ENCODE results near the gene CASP10. TPM values are rescaled to one million over a fixed set of nuclear protein-coding genes. Genes with fewer than 3 reads are reported as not detected.

The CASP10 gene
- total RNA-seq, 1 experiment from 2014 or later, result 2.8 TPM

DNA sequence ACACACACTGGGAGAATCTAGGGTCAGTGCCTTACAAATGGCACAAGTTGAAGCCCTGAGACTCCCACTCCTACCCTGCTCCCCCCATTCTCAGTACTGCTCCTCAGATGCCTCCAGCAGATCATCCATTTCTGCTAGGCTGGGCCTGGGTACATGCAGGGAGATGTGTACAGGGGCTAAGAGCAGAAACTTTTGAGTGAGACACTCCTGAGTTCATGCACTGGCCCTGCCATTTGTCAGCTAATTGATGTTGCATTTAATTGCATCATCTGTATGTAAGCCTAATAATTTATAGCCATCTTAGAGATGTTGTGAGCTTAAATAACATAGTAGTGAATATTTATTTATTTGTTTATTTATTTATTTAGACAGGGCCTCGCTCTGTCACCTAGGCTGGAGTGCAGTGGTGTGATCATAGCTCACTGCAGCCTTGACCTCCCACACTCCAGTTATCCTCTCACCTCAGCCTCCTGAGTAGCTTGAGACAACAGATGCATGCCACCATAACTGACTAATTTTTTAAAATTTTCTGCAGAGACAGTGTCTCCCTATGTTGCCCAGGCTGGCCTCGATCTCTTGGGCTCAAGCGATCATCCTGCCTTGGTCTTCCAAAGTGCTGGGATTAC lies 72.6 kb downstream of the CASP10 start (continued):
- TF ChIP-seq, protein P1, sequence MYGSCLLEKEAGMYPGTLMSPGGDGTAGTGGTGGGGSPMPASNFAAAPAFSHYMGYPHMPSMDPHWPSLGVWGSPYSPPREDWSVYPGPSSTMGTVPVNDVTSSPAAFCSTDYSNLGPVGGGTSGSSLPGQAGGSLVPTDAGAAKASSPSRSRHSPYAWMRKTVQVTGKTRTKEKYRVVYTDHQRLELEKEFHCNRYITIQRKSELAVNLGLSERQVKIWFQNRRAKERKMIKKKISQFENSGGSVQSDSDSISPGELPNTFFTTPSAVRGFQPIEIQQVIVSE (CRISPR knock-in tag; IDR thresholded peaks at IDR 0.05; ENCODE audit: borderline replicate concordance), result no peak
- no peak for TF ChIP-seq CBFB (CRISPR knock-in tag; IDR thresholded peaks at IDR 0.05; ENCODE audit: low read depth)
- no peak for TF ChIP-seq ZNF423 (CRISPR knock-in tag; IDR thresholded peaks at IDR 0.05)
- TF ChIP-seq ETV6 (CRISPR knock-in tag; IDR thresholded peaks at IDR 0.05), result no peak
- TF ChIP-seq ZBTB21 (CRISPR knock-in tag; IDR thresholded peaks at IDR 0.05; ENCODE audit: borderline replicate concordance), result no peak
- TF ChIP-seq, protein P2, sequence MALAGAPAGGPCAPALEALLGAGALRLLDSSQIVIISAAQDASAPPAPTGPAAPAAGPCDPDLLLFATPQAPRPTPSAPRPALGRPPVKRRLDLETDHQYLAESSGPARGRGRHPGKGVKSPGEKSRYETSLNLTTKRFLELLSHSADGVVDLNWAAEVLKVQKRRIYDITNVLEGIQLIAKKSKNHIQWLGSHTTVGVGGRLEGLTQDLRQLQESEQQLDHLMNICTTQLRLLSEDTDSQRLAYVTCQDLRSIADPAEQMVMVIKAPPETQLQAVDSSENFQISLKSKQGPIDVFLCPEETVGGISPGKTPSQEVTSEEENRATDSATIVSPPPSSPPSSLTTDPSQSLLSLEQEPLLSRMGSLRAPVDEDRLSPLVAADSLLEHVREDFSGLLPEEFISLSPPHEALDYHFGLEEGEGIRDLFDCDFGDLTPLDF (CRISPR knock-in tag; IDR thresholded peaks at IDR 0.05), result no peak

DNA sequence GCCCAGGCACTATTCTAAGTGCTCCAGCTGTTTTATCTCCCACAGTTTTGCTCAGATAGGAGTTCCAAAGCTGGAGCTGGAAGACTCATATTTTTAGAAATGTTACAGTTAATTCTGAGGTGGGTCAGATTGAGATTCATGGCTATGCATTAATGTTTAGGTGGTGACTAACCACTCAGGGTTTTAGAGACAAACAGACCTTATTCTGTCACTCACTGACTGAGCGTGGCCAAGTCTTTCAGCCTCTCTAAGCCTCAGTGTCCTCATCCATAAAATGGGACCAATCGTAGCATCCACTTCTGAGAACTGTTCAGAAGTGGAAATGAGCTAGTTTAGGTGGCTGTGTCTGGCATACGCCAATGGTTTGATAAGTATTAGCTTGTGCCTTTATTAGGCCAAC lies 73.1 kb downstream of the CASP10 start:
- no peaks in the 10 kb centered on the region for H3K36me3 Mint-ChIP-seq

DNA sequence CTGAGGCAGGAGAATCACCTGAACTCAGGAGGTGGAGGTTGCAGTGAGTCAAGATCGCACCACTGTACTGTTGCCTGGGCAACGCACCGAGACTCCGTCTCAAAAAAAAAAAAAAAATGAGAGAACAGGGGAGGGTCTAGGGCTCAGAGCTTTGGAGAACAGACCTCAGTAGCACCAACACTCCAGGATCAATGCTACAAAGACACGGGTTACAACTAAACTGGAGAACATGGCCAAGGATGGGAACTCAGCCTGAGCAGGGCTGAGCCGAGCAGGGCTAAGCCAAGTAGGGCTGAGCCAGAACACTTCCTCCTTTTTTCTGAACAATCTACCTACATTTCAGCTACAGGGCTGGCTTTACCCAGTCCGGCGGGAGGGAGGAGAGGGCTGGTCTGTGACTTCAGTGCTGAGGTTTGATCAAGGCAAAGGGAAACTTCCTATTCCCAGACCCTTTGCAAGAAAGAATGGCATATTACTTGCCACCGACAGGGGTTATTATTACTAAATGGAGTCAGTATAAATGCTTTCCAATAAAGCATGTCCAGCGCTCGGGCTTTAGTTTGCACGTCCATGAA lies 74.5 kb downstream of the CASP10 start:
- DNase-seq (ENCODE audit: low spot score) (no peak), ATAC-seq (peak; percentile 15)
- Mint-ChIP-seq H3K9me3 (no peaks in the 10 kb centered on the region), H3K27me3 (ENCODE audit: low read depth) (no peaks in the 10 kb centered on the region), H3K4me3 (peak overlapping the region; percentile 56; the same call in 1 of the 2 replicates), H3K27ac (peak overlapping the region; percentile 47; the same call in 1 of the 2 replicates), H3K4me1 (peaks cover 33% of the 10 kb centered on the region), H3K36me3 (no peaks in the 10 kb centered on the region)
- POLR2A ChIA-PET, result no interaction called here
- CTCF ChIA-PET, result interaction anchor here (1.4 kb wide), 1 partner anchor 24 kb away, joined by 3 read pairs; no protein-coding TSS in a partner anchor
- TF ChIP-seq, protein P3, sequence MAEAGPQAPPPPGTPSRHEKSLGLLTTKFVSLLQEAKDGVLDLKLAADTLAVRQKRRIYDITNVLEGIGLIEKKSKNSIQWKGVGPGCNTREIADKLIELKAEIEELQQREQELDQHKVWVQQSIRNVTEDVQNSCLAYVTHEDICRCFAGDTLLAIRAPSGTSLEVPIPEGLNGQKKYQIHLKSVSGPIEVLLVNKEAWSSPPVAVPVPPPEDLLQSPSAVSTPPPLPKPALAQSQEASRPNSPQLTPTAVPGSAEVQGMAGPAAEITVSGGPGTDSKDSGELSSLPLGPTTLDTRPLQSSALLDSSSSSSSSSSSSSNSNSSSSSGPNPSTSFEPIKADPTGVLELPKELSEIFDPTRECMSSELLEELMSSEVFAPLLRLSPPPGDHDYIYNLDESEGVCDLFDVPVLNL (CRISPR knock-in tag; IDR thresholded peaks at IDR 0.05; ENCODE audit: borderline replicate concordance, low read depth), result no peak
- no peak for TF ChIP-seq ZNF396 (CRISPR knock-in tag; IDR thresholded peaks at IDR 0.05; ENCODE audit: borderline replicate concordance)
- TF ChIP-seq, protein P2 (CRISPR knock-in tag; IDR thresholded peaks at IDR 0.05), result no peak
- no peak for TF ChIP-seq NFE2L1 (CRISPR knock-in tag; IDR thresholded peaks at IDR 0.05)
- TF ChIP-seq SMAD4 (CRISPR knock-in tag; IDR thresholded peaks at IDR 0.05), result no peak
- no peak for TF ChIP-seq HMGA2 (CRISPR knock-in tag; IDR thresholded peaks at IDR 0.05)
- TF ChIP-seq, protein P1 (CRISPR knock-in tag; IDR thresholded peaks at IDR 0.05; ENCODE audit: borderline replicate concordance), result no peak
- TF ChIP-seq FOXP1 (CRISPR knock-in tag; IDR thresholded peaks at IDR 0.05; ENCODE audit: borderline replicate concordance), result no peak
- TF ChIP-seq, protein P4, sequence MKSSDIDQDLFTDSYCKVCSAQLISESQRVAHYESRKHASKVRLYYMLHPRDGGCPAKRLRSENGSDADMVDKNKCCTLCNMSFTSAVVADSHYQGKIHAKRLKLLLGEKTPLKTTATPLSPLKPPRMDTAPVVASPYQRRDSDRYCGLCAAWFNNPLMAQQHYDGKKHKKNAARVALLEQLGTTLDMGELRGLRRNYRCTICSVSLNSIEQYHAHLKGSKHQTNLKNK (CRISPR knock-in tag; IDR thresholded peaks at IDR 0.05), result no peak
- TF ChIP-seq, protein P5, sequence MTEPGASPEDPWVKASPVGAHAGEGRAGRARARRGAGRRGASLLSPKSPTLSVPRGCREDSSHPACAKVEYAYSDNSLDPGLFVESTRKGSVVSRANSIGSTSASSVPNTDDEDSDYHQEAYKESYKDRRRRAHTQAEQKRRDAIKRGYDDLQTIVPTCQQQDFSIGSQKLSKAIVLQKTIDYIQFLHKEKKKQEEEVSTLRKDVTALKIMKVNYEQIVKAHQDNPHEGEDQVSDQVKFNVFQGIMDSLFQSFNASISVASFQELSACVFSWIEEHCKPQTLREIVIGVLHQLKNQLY (CRISPR knock-in tag; IDR thresholded peaks at IDR 0.05), result no peak
- no peak for TF ChIP-seq CBFB (CRISPR knock-in tag; IDR thresholded peaks at IDR 0.05; ENCODE audit: low read depth)
- TF ChIP-seq GABPB1 (CRISPR knock-in tag; IDR thresholded peaks at IDR 0.05), result no peak
- TF ChIP-seq PRRX2 (CRISPR knock-in tag; IDR thresholded peaks at IDR 0.05), result no peak

More for the DNA sequence above, 73.1 kb downstream of the CASP10 start:
- Mint-ChIP-seq H3K4me1 (peaks cover 33% of the 10 kb centered on the region), H3K4me3 (no peak overlapping the region), H3K27ac (no peak overlapping the region), H3K9me3 (peaks cover under 1% of the 10 kb centered on the region), H3K27me3 (ENCODE audit: low read depth) (no peaks in the 10 kb centered on the region)
- no peak for ATAC-seq
- ChIA-PET POLR2A (no interaction called here), CTCF (no interaction called here)
- no peak for DNase-seq (ENCODE audit: low spot score)
- TF ChIP-seq, protein P6, sequence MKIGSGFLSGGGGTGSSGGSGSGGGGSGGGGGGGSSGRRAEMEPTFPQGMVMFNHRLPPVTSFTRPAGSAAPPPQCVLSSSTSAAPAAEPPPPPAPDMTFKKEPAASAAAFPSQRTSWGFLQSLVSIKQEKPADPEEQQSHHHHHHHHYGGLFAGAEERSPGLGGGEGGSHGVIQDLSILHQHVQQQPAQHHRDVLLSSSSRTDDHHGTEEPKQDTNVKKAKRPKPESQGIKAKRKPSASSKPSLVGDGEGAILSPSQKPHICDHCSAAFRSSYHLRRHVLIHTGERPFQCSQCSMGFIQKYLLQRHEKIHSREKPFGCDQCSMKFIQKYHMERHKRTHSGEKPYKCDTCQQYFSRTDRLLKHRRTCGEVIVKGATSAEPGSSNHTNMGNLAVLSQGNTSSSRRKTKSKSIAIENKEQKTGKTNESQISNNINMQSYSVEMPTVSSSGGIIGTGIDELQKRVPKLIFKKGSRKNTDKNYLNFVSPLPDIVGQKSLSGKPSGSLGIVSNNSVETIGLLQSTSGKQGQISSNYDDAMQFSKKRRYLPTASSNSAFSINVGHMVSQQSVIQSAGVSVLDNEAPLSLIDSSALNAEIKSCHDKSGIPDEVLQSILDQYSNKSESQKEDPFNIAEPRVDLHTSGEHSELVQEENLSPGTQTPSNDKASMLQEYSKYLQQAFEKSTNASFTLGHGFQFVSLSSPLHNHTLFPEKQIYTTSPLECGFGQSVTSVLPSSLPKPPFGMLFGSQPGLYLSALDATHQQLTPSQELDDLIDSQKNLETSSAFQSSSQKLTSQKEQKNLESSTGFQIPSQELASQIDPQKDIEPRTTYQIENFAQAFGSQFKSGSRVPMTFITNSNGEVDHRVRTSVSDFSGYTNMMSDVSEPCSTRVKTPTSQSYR (CRISPR knock-in tag; IDR thresholded peaks at IDR 0.05), result no peak
- TF ChIP-seq ZBTB21 (CRISPR knock-in tag; IDR thresholded peaks at IDR 0.05; ENCODE audit: borderline replicate concordance), result no peak
- no peak for TF ChIP-seq FOXK1 (CRISPR knock-in tag; IDR thresholded peaks at IDR 0.05)
- TF ChIP-seq, protein P7, sequence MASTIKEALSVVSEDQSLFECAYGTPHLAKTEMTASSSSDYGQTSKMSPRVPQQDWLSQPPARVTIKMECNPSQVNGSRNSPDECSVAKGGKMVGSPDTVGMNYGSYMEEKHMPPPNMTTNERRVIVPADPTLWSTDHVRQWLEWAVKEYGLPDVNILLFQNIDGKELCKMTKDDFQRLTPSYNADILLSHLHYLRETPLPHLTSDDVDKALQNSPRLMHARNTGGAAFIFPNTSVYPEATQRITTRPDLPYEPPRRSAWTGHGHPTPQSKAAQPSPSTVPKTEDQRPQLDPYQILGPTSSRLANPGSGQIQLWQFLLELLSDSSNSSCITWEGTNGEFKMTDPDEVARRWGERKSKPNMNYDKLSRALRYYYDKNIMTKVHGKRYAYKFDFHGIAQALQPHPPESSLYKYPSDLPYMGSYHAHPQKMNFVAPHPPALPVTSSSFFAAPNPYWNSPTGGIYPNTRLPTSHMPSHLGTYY (CRISPR knock-in tag; IDR thresholded peaks at IDR 0.05), result no peak
- no peak for TF ChIP-seq ZNF416 (CRISPR knock-in tag; IDR thresholded peaks at IDR 0.05)

Data from WTC11 (cell line).